Mucosa of stomach (tissue), 1 donor: Measurements from ENCODE around the gene SLC5A3.

ENCODE experiments used
- H3K27me3 ChIP-seq: one replicate; pipeline ENCODE4 v1.7.0; 2013; ENCODE audit warnings: mild to moderate bottlenecking, low read length; ENCODE audit not compliant: control insufficient read depth, insufficient read depth
- H3K36me3 ChIP-seq: one replicate; pipeline ENCODE4 v1.7.0; 2013; ENCODE audit warnings: low read length; ENCODE audit not compliant: control insufficient read depth, insufficient read depth
- H3K4me1 ChIP-seq: one replicate; pipeline ENCODE4 v1.7.0; 2013; ENCODE audit warnings: mild to moderate bottlenecking, low read length; ENCODE audit not compliant: control insufficient read depth, insufficient read depth
- H3K4me3 ChIP-seq: one replicate; pipeline ENCODE4 v1.7.0; 2013; ENCODE audit warnings: low read length
- H3K9ac ChIP-seq: one replicate; pipeline ENCODE4 v1.7.0; 2013; ENCODE audit warnings: mild to moderate bottlenecking, low read length, moderate library complexity
- H3K9me3 ChIP-seq: one replicate; pipeline ENCODE4 v1.7.0; 2013; ENCODE audit warnings: mild to moderate bottlenecking, low read length, moderate library complexity; ENCODE audit not compliant: control insufficient read depth
- donor health status: Pancreatic carcinoma.

Gene SLC5A3

DNA sequence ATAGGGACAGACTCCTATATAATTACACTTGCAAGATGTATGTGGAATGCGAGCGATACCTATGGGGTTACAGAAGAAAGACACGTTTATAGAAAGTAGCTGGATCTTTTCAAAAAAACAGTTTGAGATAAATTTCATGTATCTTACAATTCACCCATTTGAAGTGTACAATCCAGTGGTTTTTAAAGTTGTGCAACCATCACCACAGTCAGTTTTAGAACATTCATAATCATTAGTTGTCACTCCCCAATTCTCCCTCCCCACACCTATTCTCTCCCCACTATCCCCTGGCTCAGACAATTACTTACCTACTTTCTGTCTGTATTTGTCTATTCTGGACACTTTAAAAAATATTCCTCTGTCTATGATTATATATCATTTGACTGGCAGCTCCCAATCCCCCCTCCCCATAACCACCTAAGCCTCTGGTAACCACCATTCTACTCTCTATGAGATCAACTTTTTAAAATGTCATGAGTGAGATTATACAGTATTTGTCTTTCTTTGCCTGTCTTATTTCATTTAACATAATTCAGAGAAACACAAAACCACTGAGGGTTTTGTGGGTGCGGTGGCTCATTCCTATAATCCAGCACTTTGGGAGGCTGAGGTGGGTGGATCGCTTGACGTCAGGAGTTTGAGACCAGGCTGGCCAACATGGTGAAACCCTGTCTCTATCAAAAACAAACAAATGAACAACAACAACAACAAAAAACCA lies 39.1 kb downstream of the SLC5A3 start:
- Histone ChIP-seq H3K4me3 (no peak overlapping the region), H3K36me3 (no peaks in the 10 kb centered on the region), H3K27me3 (no peaks in the 10 kb centered on the region), H3K9me3 (no peaks in the 10 kb centered on the region), H3K9ac (no peak overlapping the region), H3K4me1 (no peaks in the 10 kb centered on the region)

DNA sequence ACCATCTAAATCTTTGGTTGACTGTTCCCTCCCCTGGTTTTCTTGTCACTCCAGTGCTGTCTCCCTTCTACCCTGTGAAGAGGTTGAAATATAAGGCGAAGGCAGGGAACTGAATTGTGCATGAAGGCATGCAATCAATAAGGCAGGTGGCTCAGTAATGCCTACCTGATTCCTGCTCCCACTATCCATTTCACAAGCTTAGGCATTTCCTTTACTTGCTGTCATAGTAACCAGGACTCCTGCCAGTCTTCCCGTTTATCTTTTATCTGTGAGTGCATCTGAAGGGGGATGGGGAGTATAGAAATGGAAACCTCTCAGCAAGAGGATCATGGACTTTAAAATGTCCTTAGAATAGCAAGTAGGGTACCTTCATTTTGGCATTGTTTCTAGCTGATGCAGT lies 40.5 kb downstream of the SLC5A3 start:
- H3K9ac ChIP-seq, result no peak overlapping the region
- H3K9me3 ChIP-seq, result no peaks in the 10 kb centered on the region
- H3K36me3 ChIP-seq, result no peaks in the 10 kb centered on the region
- no peak overlapping the region for H3K4me3 ChIP-seq
- no peaks in the 10 kb centered on the region for H3K4me1 ChIP-seq
- H3K27me3 ChIP-seq, result no peaks in the 10 kb centered on the region

- Histone ChIP-seq H3K36me3 (no peaks in the 10 kb centered on the region), H3K27me3 (no peaks in the 10 kb centered on the region), H3K4me3 (no peak overlapping the region), H3K4me1 (no peaks in the 10 kb centered on the region), H3K9ac (no peak overlapping the region), H3K9me3 (no peaks in the 10 kb centered on the region)
These were observed 41.8 kb downstream of the SLC5A3 start for GRCh38 chr21:34115160-34115559.

DNA sequence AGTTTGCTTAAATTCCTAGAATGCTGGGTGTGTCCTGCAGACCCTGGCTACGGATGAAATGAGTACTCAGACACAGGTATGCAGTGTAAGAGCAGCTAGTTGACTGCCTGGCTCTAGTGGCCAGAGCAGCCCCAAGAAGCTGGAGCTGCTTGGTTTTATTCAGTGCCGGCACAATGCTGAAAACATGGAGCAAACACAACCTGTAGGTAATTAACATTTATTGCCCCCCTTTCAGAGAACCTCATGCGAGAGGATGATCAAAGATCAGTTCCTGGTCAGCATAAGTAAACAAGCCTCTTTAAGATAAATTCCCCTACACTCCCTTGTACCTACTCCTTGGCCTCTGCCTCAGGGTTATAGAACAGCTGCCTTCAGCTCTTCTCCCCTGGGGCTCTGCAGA lies 43.2 kb downstream of the SLC5A3 start:
- Histone ChIP-seq H3K4me3 (no peak overlapping the region), H3K4me1 (no peaks in the 10 kb centered on the region), H3K36me3 (no peaks in the 10 kb centered on the region), H3K27me3 (no peaks in the 10 kb centered on the region), H3K9ac (no peak overlapping the region), H3K9me3 (no peaks in the 10 kb centered on the region)

DNA sequence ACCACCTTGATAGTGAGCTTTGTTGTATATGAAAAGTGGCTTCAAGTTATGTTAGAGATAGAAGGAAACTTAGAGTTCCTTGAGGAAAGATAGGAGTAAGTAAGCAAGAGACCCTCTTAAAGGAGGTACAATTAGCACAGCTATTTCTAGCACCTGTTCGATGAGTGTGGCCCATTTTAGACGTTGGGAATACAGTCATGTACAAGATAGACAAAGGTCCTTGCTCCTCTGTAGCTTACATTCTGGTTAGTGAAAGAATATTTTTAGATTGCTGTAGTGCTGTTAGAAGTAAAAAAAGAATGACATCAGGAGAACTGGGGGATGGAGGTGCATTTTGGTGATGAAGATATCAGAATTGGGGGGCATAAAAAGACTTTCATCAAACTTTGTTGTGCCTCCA lies 47.5 kb downstream of the SLC5A3 start:
- Histone ChIP-seq H3K27me3 (no peaks in the 10 kb centered on the region), H3K9ac (no peak overlapping the region), H3K4me1 (peaks cover 4% of the 10 kb centered on the region), H3K36me3 (no peaks in the 10 kb centered on the region), H3K9me3 (no peaks in the 10 kb centered on the region), H3K4me3 (no peak overlapping the region)

- Histone ChIP-seq H3K9me3 (no peaks in the 10 kb centered on the region), H3K27me3 (no peaks in the 10 kb centered on the region), H3K4me1 (peaks cover 4% of the 10 kb centered on the region), H3K9ac (no peak overlapping the region), H3K4me3 (no peak overlapping the region), H3K36me3 (no peaks in the 10 kb centered on the region)
These were observed 48.7 kb downstream of the SLC5A3 start for GRCh38 chr21:34122047-34122446.
